Measurements from ENCODE around the gene EHMT1. TPM values are rescaled to one million over a fixed set of nuclear protein-coding genes. Genes with fewer than 3 reads are reported as not detected.
A peak's percentile ranks its signal among the peaks of the same experiment; 100 is the strongest.

The EHMT1 gene
- total and polyA plus RNA-seq, 2 of the 8 experiments (the other 6 are each of a cell fraction or from before 2014, with no cell fraction given) = 95.7 to 163 TPM

- H3K27me3 ChIP-seq (replicated peaks in 1 of 4; ENCODE audit: control insufficient read depth in 3 of 4, extremely low read depth in 1 of 4, insufficient read depth in 3 of 4, low read length in 3 of 4) = no peaks in the 10 kb centered on the region; a peak in 1 of 7 replicates
- ChIA-PET POLR2A (ENCODE audit: partially characterized antibody) (interaction anchor here (1.1 to 6.2 kb wide), 5 partner anchors 8 to 36 kb away, joined by 3 to 45 read pairs (median 4); partner anchors contain the start of genes DPH7 and EHMT1), CTCF (ENCODE audit: partially characterized antibody) (interaction anchor here (0.6 to 3.3 kb wide), 11 partner anchors 10 to 294 kb away, joined by 3 to 15 read pairs (median 4); partner anchors contain the start of gene DPH7)
- H3K4me1 ChIP-seq (replicated peaks in 1 of 4; ENCODE audit: control insufficient read depth in 3 of 4, insufficient read depth in 4 of 4, low read length in 3 of 4) = peaks cover 0 to 7% (median 5%) of the 10 kb centered on the region in 4 experiments; a peak in 5 of 7 replicates
- H3K23ac ChIP-seq (ENCODE audit: insufficient read length) = no peak overlapping the region
- H2AFZ ChIP-seq (ENCODE audit: low read length) = no peak overlapping the region
- H3K4me2 ChIP-seq (ENCODE audit: insufficient read depth in 1 of 2, low read depth in 2 of 2, low read length in 2 of 2) = peak overlapping the region; percentile 80 to 94
- WGBS, 2 experiments (ENCODE audit: extremely low coverage in 1 of 2, insufficient coverage in 1 of 2, insufficient read length in 1 of 2, insufficient replicate concordance in 2 of 2, low coverage in 1 of 2, low lambda C conversion rate in 2 of 2, missing lambda C conversion rate in 1 of 2) = 91% methylated on average over 6 of the region's 6 CpGs; no CpG with 5 or more reads in 1 of the 2 experiments
- no peak overlapping the region for H4K5ac ChIP-seq (ENCODE audit: insufficient read length, low read depth, low read length)
- H2BK20ac ChIP-seq (ENCODE audit: low read length) = no peak overlapping the region
- H3K18ac ChIP-seq (ENCODE audit: extremely low read depth, low read length) = no peak overlapping the region
- DNase-seq (ENCODE audit: low read depth in 1 of 2, low spot score in 2 of 2) (no peak), FAIRE-seq (no peak)
- no peak overlapping the region for H2BK12ac ChIP-seq (ENCODE audit: low read depth, low read length)
- no peak overlapping the region for H3K56ac ChIP-seq (replicated peaks; ENCODE audit: insufficient read length, low read depth, low read length)
- TF ChIP-seq YY1 (IDR thresholded peaks at IDR 0.05; ENCODE audit: low read depth, low read length) (no peak), TEAD4 (IDR thresholded peaks at IDR 0.05; ENCODE audit: low read depth, low read length) (no peak)
- peaks cover 27 to 41% (median 32%) of the 10 kb centered on the region in 4 experiments for H3K36me3 ChIP-seq (ENCODE audit: control insufficient read depth in 2 of 4, insufficient read depth in 4 of 4, low read length in 3 of 4)
- H2BK5ac ChIP-seq (ENCODE audit: low read depth, low read length) = no peak overlapping the region
- H3K4ac ChIP-seq (replicated peaks; ENCODE audit: insufficient read length, low read depth, low read length) = no peak overlapping the region
- no peak overlapping the region for H4K8ac ChIP-seq (ENCODE audit: extremely low read depth, insufficient read depth, low read length)
- peaks cover 0 to 22% of the 10 kb centered on the region in 2 experiments; a peak in 2 of 4 replicates for H3K79me2 ChIP-seq (ENCODE audit: control insufficient read depth in 1 of 2, insufficient read depth in 2 of 2, low read length in 2 of 2)
- no peak overlapping the region for H2BK15ac ChIP-seq (ENCODE audit: low read length)
- H3K27ac ChIP-seq (ENCODE audit: low read depth, low read length) = no peak overlapping the region
- H3K9ac ChIP-seq (replicated peaks in 1 of 4; ENCODE audit: extremely low read depth in 1 of 4, low read depth in 3 of 4, low read length in 3 of 4) = peak overlapping the region in 1 of 4 experiments; percentile 70; a peak in 2 of 7 replicates
- H3K79me1 ChIP-seq (ENCODE audit: low read depth, low read length) = peaks cover 28% of the 10 kb centered on the region
- H2AK5ac ChIP-seq (ENCODE audit: low read depth, low read length) = no peak overlapping the region
- H4K20me1 ChIP-seq (replicated peaks in 1 of 2; ENCODE audit: control insufficient read depth in 1 of 2, insufficient read depth in 2 of 2, low read length in 2 of 2) = peaks cover 20 to 30% of the 10 kb centered on the region in 2 experiments
- no peaks in the 10 kb centered on the region for H3K9me3 ChIP-seq (ENCODE audit: insufficient read depth in 2 of 2, low read depth in 1 of 2, low read length in 1 of 2)
- peaks cover 8% of the 10 kb centered on the region; the same call in 1 of the 2 replicates for H3K23me2 ChIP-seq (ENCODE audit: low read depth, low read length)
- H3K4me3 ChIP-seq (ENCODE audit: extremely low read depth in 1 of 4, insufficient read depth in 2 of 4, low read depth in 3 of 4, low read length in 4 of 4) = peak overlapping the region; percentile 54 to 82 (median 82); a peak in 5 of 8 replicates
- H2BK120ac ChIP-seq (replicated peaks; ENCODE audit: low read depth, low read length) = no peak overlapping the region
- no peak overlapping the region for H3K14ac ChIP-seq (ENCODE audit: insufficient read length)
- H4K91ac ChIP-seq (replicated peaks; ENCODE audit: insufficient read length, low read length) = no peak overlapping the region
Measured at GRCh38 chr9:137588891-137589290, 29.9 kb upstream of the EHMT1 start.

Data from H1 (cell line).